ENCODE measurements around the gene AP2M1. TPM values are rescaled to one million over a fixed set of nuclear protein-coding genes. Genes with fewer than 3 reads are reported as not detected.

The AP2M1 gene
- total and polyA plus RNA-seq, 2 of the 13 experiments (the other 11 are each of a cell fraction or from before 2014, with no cell fraction given) = 126 to 146 TPM

- TF ChIP-seq ZBTB40 (IDR thresholded peaks at IDR 0.05) (no peak), ZBTB40 (CRISPR knock-in tag; IDR thresholded peaks at IDR 0.05) (no peak), HNF1B (CRISPR knock-in tag; IDR thresholded peaks at IDR 0.05) (peak; percentile 29; the same call in 1 of the 2 replicates), NBN (conservative IDR thresholded peaks at IDR 0.05) (no peak), GABPB1 (CRISPR knock-in tag; IDR thresholded peaks at IDR 0.05) (peak; percentile 17; the same call in 1 of the 2 replicates), ZNF468 (CRISPR knock-in tag; IDR thresholded peaks at IDR 0.05) (no peak), SP4 (CRISPR knock-in tag; IDR thresholded peaks at IDR 0.05) (peak; percentile 35; the same call in 1 of the 2 replicates), ZMAT3 (CRISPR knock-in tag; conservative IDR thresholded peaks at IDR 0.05) (no peak), SALL2 (CRISPR knock-in tag; IDR thresholded peaks at IDR 0.05) (0 out of 2 replicates have a peak, but pooled peaks have one; percentile 24), RBFOX2 (IDR thresholded peaks at IDR 0.05; ENCODE audit: low read depth, low read length) (peak; percentile 30; the same call in 1 of the 2 replicates), SALL1 (CRISPR knock-in tag; IDR thresholded peaks at IDR 0.05) (peak; percentile 31; the same call in 1 of the 2 replicates)
- TF ChIP-seq, protein P1, sequence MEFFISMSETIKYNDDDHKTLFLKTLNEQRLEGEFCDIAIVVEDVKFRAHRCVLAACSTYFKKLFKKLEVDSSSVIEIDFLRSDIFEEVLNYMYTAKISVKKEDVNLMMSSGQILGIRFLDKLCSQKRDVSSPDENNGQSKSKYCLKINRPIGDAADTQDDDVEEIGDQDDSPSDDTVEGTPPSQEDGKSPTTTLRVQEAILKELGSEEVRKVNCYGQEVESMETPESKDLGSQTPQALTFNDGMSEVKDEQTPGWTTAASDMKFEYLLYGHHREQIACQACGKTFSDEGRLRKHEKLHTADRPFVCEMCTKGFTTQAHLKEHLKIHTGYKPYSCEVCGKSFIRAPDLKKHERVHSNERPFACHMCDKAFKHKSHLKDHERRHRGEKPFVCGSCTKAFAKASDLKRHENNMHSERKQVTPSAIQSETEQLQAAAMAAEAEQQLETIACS (CRISPR knock-in tag; IDR thresholded peaks at IDR 0.05) = no peak
These were observed 54.9 kb downstream of the AP2M1 start, which contains the start of gene VWA5B2 (continued) for GRCh38 chr3:184229394-184230080.
